ENCODE results near the gene LCN9. TPM values are rescaled to one million over a fixed set of nuclear protein-coding genes. Genes with fewer than 3 reads are reported as not detected.

Gene LCN9
- total and polyA plus RNA-seq, 9 of the 15 experiments (the other 6 are each of a cell fraction or from before 2014, with no cell fraction given) = not detected

DNA sequence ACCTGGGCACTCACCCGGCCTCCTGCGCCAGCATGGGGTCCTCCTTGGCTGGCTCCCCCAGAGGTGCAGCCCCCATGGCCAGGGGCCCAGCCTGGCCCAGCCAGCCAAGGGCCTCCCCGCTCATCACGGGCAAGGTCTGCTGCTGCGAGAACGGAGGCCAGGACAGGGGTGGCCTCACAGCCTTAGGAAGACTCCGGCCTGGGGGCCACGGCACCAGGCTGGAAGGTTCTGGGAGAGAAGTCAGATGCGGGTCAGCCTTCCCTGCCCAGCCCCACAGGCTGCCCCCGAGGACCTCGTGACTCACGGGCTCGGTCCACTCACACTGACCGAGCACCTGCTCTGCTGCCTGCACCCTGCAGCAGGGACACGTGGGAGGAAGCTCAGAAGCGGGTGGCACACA, 31.9 kb downstream of the LCN9 start:
- ChIA-PET CTCF (ENCODE audit: low intra/inter-chr PET ratio) (interaction anchor here (0.5 kb wide), 1 partner anchor 358 kb away, joined by 3 read pairs; no protein-coding TSS in a partner anchor), POLR2A (interaction anchor here (0.5 to 0.6 kb wide), 2 partner anchors 52 to 855 kb away, joined by 3 read pairs; no protein-coding TSS in a partner anchor)
- Histone ChIP-seq H3K4me2 (ENCODE audit: insufficient read depth, low read length) (no peak overlapping the region), H3K36me3 (ENCODE audit: control insufficient read depth, insufficient read depth, low read length) (no peaks in the 10 kb centered on the region), H3K27ac (ENCODE audit: extremely low read depth, low read depth, low read length) (no peak overlapping the region), H3K4me3 (no peak overlapping the region), H3K79me2 (ENCODE audit: control insufficient read depth, insufficient read depth, low read length) (no peaks in the 10 kb centered on the region), H3K9me3 (replicated peaks; ENCODE audit: control insufficient read depth, insufficient read depth, low read depth, low read length) (no peaks in the 10 kb centered on the region; the same call in 1 of the 2 replicates), H3K27me3 (ENCODE audit: control insufficient read depth in 2 of 2, insufficient read depth in 2 of 2, low read length in 2 of 2) (peaks cover 28 to 71% of the 10 kb centered on the region in 2 experiments; a peak in 4 of 5 replicates), H3K9ac (ENCODE audit: insufficient read depth in 1 of 2, low read depth in 2 of 2, low read length in 2 of 2) (no peak overlapping the region), H2AFZ (ENCODE audit: low read depth, low read length) (no peak overlapping the region), H3K9me1 (ENCODE audit: control insufficient read depth, insufficient read depth, low read length) (no peaks in the 10 kb centered on the region), H3K4me1 (replicated peaks in 1 of 2; ENCODE audit: control insufficient read depth in 2 of 2, insufficient read depth in 2 of 2, low read length in 2 of 2) (peaks cover 0 to 36% of the 10 kb centered on the region in 2 experiments; a peak in 1 of 5 replicates), H4K20me1 (replicated peaks; ENCODE audit: control insufficient read depth, insufficient read depth, low read length) (peaks cover 7% of the 10 kb centered on the region; the same call in 1 of the 2 replicates)
- TF ChIP-seq, protein P1, sequence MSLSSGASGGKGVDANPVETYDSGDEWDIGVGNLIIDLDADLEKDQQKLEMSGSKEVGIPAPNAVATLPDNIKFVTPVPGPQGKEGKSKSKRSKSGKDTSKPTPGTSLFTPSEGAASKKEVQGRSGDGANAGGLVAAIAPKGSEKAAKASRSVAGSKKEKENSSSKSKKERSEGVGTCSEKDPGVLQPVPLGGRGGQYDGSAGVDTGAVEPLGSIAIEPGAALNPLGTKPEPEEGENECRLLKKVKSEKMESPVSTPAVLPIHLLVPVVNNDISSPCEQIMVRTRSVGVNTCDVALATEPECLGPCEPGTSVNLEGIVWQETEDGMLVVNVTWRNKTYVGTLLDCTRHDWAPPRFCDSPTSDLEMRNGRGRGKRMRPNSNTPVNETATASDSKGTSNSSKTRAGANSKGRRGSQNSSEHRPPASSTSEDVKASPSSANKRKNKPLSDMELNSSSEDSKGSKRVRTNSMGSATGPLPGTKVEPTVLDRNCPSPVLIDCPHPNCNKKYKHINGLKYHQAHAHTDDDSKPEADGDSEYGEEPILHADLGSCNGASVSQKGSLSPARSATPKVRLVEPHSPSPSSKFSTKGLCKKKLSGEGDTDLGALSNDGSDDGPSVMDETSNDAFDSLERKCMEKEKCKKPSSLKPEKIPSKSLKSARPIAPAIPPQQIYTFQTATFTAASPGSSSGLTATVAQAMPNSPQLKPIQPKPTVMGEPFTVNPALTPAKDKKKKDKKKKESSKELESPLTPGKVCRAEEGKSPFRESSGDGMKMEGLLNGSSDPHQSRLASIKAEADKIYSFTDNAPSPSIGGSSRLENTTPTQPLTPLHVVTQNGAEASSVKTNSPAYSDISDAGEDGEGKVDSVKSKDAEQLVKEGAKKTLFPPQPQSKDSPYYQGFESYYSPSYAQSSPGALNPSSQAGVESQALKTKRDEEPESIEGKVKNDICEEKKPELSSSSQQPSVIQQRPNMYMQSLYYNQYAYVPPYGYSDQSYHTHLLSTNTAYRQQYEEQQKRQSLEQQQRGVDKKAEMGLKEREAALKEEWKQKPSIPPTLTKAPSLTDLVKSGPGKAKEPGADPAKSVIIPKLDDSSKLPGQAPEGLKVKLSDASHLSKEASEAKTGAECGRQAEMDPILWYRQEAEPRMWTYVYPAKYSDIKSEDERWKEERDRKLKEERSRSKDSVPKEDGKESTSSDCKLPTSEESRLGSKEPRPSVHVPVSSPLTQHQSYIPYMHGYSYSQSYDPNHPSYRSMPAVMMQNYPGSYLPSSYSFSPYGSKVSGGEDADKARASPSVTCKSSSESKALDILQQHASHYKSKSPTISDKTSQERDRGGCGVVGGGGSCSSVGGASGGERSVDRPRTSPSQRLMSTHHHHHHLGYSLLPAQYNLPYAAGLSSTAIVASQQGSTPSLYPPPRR (CRISPR knock-in tag; IDR thresholded peaks at IDR 0.05; ENCODE audit: borderline replicate concordance) = no peak
- TF ChIP-seq PML (IDR thresholded peaks at IDR 0.05; ENCODE audit: low read length) (no peak), ZFP1 (CRISPR knock-in tag; IDR thresholded peaks at IDR 0.05) (no peak), RBM34 (IDR thresholded peaks at IDR 0.05; ENCODE audit: borderline replicate concordance, insufficient read depth, low read length) (no peak), TRIM28 (IDR thresholded peaks at IDR 0.05) (no peak), ZNF384 (IDR thresholded peaks at IDR 0.05; ENCODE audit: low read depth, low read length) (no peak), L3MBTL2 (IDR thresholded peaks at IDR 0.05) (no peak), MTA1 (IDR thresholded peaks at IDR 0.05; ENCODE audit: borderline replicate concordance) (no peak), CAMTA2 (CRISPR knock-in tag; conservative IDR thresholded peaks at IDR 0.05) (no peak)
- TF ChIP-seq, protein P2, sequence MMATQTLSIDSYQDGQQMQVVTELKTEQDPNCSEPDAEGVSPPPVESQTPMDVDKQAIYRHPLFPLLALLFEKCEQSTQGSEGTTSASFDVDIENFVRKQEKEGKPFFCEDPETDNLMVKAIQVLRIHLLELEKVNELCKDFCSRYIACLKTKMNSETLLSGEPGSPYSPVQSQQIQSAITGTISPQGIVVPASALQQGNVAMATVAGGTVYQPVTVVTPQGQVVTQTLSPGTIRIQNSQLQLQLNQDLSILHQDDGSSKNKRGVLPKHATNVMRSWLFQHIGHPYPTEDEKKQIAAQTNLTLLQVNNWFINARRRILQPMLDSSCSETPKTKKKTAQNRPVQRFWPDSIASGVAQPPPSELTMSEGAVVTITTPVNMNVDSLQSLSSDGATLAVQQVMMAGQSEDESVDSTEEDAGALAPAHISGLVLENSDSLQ (IDR thresholded peaks at IDR 0.05) = no peak
- TF ChIP-seq, protein P3, sequence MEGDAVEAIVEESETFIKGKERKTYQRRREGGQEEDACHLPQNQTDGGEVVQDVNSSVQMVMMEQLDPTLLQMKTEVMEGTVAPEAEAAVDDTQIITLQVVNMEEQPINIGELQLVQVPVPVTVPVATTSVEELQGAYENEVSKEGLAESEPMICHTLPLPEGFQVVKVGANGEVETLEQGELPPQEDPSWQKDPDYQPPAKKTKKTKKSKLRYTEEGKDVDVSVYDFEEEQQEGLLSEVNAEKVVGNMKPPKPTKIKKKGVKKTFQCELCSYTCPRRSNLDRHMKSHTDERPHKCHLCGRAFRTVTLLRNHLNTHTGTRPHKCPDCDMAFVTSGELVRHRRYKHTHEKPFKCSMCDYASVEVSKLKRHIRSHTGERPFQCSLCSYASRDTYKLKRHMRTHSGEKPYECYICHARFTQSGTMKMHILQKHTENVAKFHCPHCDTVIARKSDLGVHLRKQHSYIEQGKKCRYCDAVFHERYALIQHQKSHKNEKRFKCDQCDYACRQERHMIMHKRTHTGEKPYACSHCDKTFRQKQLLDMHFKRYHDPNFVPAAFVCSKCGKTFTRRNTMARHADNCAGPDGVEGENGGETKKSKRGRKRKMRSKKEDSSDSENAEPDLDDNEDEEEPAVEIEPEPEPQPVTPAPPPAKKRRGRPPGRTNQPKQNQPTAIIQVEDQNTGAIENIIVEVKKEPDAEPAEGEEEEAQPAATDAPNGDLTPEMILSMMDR (IDR thresholded peaks at IDR 0.05 in 2 of 3, conservative IDR thresholded peaks at IDR 0.05 in 1 of 3; ENCODE audit: insufficient read depth in 2 of 3, low read depth in 1 of 3, low read length in 3 of 3) = no peak
- no peak for FAIRE-seq
- in situ Hi-C loops (cut with MboI) (no loop called here), intact Hi-C loops (cut with micrococcal nuclease) (no loop called here)
- no peak for DNase-seq (ENCODE audit: extremely low read depth in 1 of 4, low spot score in 3 of 4)
- WGBS (ENCODE audit: insufficient coverage, low coverage, missing lambda C conversion rate) = 0% methylated on average over 13 of the region's 16 CpGs
- ATAC-seq = no peak
- BruUV-seq (replicated peaks) = no TSS peak

Measured in K562 (cell line).